Breast epithelium (tissue), 3 donors: ENCODE results near the gene NUAK1.

Experiments
- POLR2A ChIP-seq: fragments of 450-650 bp; IDR thresholded peaks from one replicate; pipeline ENCODE4 v1.6.1; 2016; ENCODE audit warnings: antibody characterized with exemption, mild to moderate bottlenecking, moderate library complexity
- POLR2AphosphoS5 ChIP-seq, 3 donors: sonication (generic); formaldehyde crosslinking; IDR thresholded peaks; one replicate each; pipeline ENCODE4 v1.6.1; 2017; ENCODE audit warnings: antibody characterized with exemption in 3 of 3

DNA sequence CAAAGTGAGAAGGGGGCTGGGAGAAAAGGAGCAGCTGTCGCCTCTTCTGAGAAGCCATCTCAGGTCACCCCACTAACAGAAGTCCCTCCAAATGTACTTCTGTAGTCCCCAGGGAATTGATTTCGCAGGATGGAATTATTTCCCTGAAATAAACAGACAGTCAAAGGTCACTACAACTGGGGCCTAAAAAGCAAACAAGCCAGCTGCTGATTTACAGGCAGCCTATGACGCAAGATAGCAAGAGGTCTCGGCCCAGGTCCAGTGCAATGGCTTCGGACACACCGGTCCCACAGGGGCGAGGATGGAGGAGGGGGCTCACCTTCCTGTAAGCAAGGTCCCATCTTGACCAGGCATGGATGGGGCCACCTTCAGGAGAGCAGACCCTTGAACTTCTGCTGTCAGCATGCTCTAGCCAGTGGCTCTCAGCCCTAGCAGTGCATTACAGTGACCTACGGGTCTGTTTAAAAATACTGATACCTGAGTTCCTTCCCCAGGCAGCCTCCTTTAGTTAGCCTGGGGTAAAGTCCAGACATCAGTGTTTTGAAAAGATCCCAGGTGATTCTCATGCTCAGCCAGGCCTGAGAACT, 18.1 kb downstream of the NUAK1 start:
- TF ChIP-seq POLR2AphosphoS5 (IDR thresholded peaks at IDR 0.05) (peak in 2 of 3 donors; percentile 81 to 91), POLR2A (no peak)
